AG10803 (cell line): Measurements from ENCODE around the gene TCEA3.
A peak's percentile ranks its signal among the peaks of the same experiment; 100 is the strongest.

Experiments
- DNase-seq: peaks from one replicate; pipeline ENCODE4 v3.0.0; 2010; ENCODE audit warnings: low read depth
- H3K4me3 ChIP-seq: 2 replicates; pipeline ENCODE4 v1.5.1; 2011; ENCODE audit warnings: mild to moderate bottlenecking, low read length, control low read depth
- TF ChIP-seq, protein P1 (sequence below): conservative IDR thresholded peaks from 2 replicates; pipeline ENCODE4 v1.5.1; 2011; ENCODE audit warnings: mild to moderate bottlenecking, low read length, control low read depth, inconsistent platforms

Gene TCEA3

DNA sequence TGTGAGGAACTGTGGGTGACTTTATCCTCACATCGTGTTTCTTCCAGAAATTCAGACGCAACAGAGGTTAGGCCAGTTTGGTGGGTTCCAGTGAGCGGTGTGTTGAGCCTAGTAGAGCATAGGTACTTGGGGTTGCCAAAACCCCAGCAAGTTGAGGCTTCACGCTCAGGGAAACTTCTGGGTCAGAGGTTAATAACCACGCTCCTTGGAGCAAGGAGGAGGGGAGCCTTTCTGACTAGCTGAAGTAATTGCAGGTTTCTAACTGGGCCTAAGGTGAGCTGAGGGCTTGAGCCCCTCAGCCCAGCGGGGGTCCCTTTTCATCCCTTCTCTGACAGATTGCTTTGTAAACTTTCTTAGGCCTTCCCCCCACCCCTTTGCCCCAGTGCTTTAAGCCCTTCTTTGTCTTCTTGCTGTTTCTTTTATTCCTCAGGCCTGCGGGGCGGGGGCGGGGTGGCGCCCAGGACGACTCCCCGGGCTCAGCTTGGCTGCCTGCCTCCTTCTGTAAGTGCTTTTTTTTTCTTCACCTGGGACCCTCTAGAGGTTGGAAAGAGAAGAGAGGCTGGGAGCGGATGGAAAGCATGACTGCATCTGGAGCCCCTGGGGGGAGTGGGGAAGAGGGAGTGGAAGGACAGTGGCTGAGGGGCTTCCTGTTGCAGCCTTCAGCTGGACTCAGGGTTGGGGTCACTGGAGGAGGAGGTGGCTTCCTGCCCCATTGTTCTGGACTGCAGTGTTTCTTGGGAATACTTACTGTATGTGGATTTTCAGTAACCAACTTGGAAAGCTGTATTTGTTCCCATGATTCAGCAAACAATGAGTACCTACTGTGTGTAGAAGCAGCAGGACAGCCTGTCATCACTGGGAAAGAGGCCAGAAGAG lies 53.6 kb downstream of the TCEA3 start:
- H3K4me3 ChIP-seq: peak overlapping the region; percentile 72
- no peak for DNase-seq
- TF ChIP-seq, protein P1, sequence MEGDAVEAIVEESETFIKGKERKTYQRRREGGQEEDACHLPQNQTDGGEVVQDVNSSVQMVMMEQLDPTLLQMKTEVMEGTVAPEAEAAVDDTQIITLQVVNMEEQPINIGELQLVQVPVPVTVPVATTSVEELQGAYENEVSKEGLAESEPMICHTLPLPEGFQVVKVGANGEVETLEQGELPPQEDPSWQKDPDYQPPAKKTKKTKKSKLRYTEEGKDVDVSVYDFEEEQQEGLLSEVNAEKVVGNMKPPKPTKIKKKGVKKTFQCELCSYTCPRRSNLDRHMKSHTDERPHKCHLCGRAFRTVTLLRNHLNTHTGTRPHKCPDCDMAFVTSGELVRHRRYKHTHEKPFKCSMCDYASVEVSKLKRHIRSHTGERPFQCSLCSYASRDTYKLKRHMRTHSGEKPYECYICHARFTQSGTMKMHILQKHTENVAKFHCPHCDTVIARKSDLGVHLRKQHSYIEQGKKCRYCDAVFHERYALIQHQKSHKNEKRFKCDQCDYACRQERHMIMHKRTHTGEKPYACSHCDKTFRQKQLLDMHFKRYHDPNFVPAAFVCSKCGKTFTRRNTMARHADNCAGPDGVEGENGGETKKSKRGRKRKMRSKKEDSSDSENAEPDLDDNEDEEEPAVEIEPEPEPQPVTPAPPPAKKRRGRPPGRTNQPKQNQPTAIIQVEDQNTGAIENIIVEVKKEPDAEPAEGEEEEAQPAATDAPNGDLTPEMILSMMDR: no peak

DNA sequence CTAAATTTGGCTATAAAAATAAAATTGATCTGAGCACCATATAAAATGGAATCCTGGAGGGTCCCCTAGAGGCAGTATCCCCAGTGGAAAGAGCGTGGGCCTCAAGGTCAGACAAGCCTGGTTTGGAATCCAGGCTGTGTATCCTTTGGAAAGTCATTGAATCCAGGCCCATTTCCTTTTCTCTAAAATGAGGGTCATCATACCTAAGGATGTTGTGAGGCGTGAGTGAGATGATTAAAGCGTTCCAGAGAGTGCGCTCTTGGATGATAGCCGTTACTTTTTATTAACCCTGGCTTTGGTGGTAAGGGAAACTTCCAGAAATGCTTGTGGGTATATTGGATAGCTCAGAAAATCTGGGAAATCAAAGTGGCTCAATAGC lies 54.2 kb downstream of the TCEA3 start:
- TF ChIP-seq, protein P1: no peak; the same call in 1 of the 2 replicates
- H3K4me3 ChIP-seq: peak overlapping the region; percentile 72
- DNase-seq: peak; percentile 77

DNA sequence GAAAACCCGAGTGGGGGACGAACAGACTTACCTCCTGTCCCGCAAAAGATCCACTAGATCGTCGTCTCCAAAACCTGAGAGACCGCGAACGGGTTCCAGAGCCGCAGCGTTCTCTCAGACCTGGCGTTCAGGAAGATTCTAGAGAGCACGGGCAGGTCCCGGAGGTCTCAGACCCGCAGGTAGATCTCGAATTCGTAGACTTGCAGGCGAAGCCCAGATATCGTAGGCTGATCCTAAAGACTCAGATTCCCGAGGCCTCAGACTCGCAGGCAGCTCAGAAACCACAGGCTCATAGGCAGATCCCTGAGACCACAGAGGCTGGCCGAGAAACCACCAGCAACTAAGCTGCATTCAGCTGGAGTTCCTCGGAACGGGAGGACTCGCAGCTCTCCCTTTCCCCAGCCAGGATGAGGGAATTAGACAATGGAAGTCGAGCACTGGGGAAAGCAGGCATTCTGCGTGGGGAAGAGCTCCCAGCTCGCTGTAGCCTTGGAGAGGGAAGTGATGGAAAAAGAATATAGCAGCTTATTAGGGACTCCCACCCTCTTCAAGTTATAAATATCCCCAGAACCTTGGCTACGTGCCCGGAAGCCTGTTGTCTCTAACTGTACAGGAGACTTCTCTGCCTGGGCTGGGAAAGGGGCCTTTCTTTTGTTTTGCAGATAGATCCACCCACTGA lies 55.1 kb downstream of the TCEA3 start, which contains the start of gene ZNF436:
Gene ZNF436, minus strand, starts transcription at position 502 of the 679 bp plus-strand sequence. CDS start 1,831 bp downstream, outside the sequence.
- TF ChIP-seq, protein P1: no peak
- peak; percentile 83 for DNase-seq
- peak within 1 kb of the TSS; percentile 72 for H3K4me3 ChIP-seq

DNA sequence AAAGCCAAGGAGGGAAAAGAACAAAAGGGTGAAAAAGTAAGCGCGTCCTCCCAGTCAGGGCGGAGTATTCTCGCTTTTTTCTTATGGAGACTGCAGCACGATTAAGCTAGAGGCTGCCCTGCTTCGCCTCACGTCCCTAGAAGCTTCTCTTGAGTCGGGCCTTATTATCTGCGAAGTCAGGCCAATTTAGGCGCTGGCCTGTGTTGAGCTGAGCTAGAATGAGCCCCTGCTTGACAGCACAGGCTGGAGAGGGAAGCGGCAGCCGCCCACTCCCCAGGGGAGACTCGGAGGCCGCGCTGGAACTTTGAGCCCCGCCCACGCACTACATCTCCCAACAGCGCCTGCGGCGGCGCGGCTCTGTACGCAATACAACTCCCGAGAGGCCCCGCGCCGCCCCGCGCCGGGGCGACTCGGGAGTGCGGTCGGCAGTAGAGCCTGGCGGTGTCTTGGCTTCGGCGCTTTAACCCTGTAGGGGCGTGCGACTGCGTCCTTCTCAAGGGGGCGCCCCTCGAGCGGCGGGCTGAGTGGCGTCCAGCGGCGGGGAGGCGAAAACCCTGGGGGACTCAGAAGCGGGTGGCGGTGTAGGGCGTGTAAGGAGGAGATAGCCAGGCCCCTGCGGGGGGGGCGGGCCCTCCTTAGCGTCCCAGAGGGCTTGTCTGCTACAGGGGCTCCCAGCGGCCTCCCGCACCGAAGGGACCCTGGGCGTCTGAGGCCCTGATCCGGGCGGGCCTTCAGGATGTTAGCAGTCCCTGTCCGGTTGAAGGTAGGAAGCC lies 55.8 kb downstream of the TCEA3 start:
- H3K4me3 ChIP-seq: peak overlapping the region; percentile 72
- peak; percentile 87 for DNase-seq
- TF ChIP-seq, protein P1: peak; percentile 15; the same call in 1 of the 2 replicates

DNA sequence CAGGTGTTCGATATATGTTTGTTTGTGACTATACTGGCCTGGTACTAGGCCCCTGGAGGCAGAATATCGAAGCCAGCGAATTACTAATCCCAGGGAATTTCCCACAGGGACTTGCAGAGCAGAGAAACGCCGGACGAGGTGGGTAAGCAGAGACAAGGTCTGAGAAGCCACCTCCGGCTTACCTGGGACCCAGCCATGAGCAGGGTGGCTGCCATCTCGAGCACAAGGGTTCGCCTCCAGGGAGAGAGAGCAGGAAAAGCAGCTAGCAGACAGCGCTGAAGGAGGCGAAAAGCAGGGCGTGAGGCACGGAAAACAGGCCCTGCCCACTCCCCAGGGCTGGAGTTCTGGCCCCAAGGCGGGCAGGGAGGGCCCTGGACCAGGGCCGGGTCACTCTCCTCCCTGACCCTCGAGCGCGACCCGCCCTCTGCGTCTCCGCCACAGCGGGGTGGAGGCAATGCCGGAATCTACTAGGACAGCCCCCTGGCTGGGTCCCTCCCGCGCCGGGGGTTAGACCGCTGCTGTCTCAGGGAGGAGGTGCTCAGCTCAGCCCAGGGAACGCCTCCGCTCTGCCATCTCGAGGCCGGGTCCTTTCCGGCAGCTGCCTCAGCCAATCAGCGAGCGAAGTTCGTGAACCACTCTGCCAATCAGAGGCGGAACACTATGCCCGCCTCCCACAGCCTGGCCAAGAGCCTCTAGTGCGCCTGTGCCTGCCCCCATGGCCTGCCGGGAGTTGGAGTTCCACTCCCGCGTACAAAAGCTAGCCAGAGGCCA lies 56.6 kb downstream of the TCEA3 start:
- TF ChIP-seq, protein P1: 0 out of 2 replicates have a peak, but pooled peaks have one; percentile 6
- peak; percentile 99 for DNase-seq
- H3K4me3 ChIP-seq: peak overlapping the region; percentile 72

DNA sequence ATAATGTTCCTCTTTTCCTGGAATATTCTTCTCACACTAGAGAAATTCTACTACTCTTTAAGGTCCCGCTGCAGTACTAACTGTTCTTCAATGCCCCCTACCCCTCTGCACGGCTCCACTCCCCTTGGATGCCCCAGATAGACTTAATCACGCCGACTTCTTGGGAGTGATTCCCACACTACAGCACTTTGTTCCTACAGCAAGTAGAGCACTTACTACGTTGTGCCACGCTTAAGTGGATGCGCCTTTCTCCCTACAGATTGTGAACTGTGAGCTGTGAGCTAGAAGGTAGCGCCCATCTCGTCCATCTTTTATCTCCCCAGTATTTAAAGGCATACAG lies 57.1 kb downstream of the TCEA3 start:
- TF ChIP-seq, protein P1: no peak
- peak overlapping the region; percentile 72 for H3K4me3 ChIP-seq
- DNase-seq: no peak
